Common myeloid progenitor, CD34-positive (primary cell): ENCODE measurements around the gene GDF7.

ENCODE experiments used
- CTCF ChIA-PET: fragments of 350-600 bp; sonication (Branson Sonifier 250); formaldehyde crosslinking; loops from one replicate; lab custom pipeline; 2021; ENCODE audit warnings: antibody characterized with exemption; lab: Charles Lee
- POLR2A ChIA-PET: fragments of 350-600 bp; sonication (Branson Sonifier 250); formaldehyde crosslinking; loops from one replicate; lab custom pipeline; 2021; ENCODE audit warnings: antibody characterized with exemption; lab: Charles Lee
- DNase-seq, 3 donors: peaks; one replicate each; pipeline versions ENCODE4 v3.0.0 to v3.0.0-alpha.2; 2013
- H3K27ac ChIP-seq, 2 experiments: 1 replicate in 1 of 2; 2 replicates in 1 of 2; pipeline ENCODE4 v1.7.0; 2013; ENCODE audit warnings: inconsistent platforms in 2 of 2, low read length in 2 of 2, mild to moderate bottlenecking in 2 of 2, low read depth in 1 of 2, moderate library complexity in 1 of 2; ENCODE audit not compliant: severe bottlenecking in 2 of 2, insufficient read depth in 1 of 2, poor library complexity in 1 of 2
- H3K27me3 ChIP-seq, 5 experiments: replicated peaks in 2 of 5; 1 replicate in 3 of 5; 2 replicates in 2 of 5; pipeline versions ENCODE4 v1.6.1 to v1.7.0; 2013; ENCODE audit warnings: low read length in 4 of 5, mild to moderate bottlenecking in 2 of 5, moderate library complexity in 2 of 5, inconsistent platforms in 1 of 5; ENCODE audit not compliant: insufficient read depth in 5 of 5, control insufficient read depth in 4 of 5
- H3K36me3 ChIP-seq, 4 experiments: 1 replicate in 2 of 4; 2 replicates in 2 of 4; pipeline versions ENCODE4 v1.6.1 to v1.7.0; 2013; ENCODE audit warnings: low read length in 3 of 4, control low read depth in 1 of 4, mild to moderate bottlenecking in 1 of 4; ENCODE audit not compliant: control insufficient read depth in 4 of 4, insufficient read depth in 4 of 4
- H3K4me1 ChIP-seq, 4 experiments: 1 replicate in 3 of 4; 2 replicates in 1 of 4; pipeline versions ENCODE4 v1.6.1 to v1.7.1; 2013; ENCODE audit warnings: low read length in 3 of 4, mild to moderate bottlenecking in 3 of 4, control low read depth in 1 of 4, inconsistent platforms in 1 of 4, moderate library complexity in 1 of 4; ENCODE audit not compliant: control insufficient read depth in 4 of 4, insufficient read depth in 4 of 4; ENCODE audit errors: control extremely low read depth in 1 of 4
- H3K4me3 ChIP-seq, 7 experiments: 1 replicate in 4 of 7; 2 replicates in 3 of 7; pipeline versions ENCODE4 v1.5.1 to v1.7.0; 2013; ENCODE audit warnings: mild to moderate bottlenecking in 7 of 7, low read length in 6 of 7, moderate library complexity in 6 of 7, inconsistent platforms in 2 of 7, low read depth in 2 of 7, control low read depth in 1 of 7; ENCODE audit not compliant: insufficient read depth in 4 of 7, control insufficient read depth in 1 of 7; ENCODE audit errors: extremely low read depth in 1 of 7
- H3K9me3 ChIP-seq, 5 experiments: 1 replicate in 4 of 5; 2 replicates in 1 of 5; pipeline versions ENCODE4 v1.6.1 to v1.7.1; 2013; ENCODE audit warnings: low read length in 4 of 5, mild to moderate bottlenecking in 2 of 5, inconsistent platforms in 1 of 5, low read depth in 1 of 5, moderate library complexity in 1 of 5; ENCODE audit not compliant: control insufficient read depth in 4 of 5, insufficient read depth in 2 of 5; ENCODE audit errors: control extremely low read depth in 1 of 5
- WGBS: methylation state at CpG from one replicate; pipeline ENCODE4 v1.1.5; 2013; ENCODE audit not compliant: insufficient coverage; 5-methylcytosine and 5-hydroxymethylcytosine counted together

Gene GDF7

GRCh38 chr2:20687260-20687832 is 20.4 kb downstream of the GDF7 start:
- no peaks in the 10 kb centered on the region for H3K9me3 ChIP-seq

GRCh38 chr2:20689428-20690264 is 22.7 kb downstream of the GDF7 start:
- Histone ChIP-seq H3K4me1 (peaks cover 0 to 31% (median 2%) of the 10 kb centered on the region in 4 experiments), H3K36me3 (peaks cover 3 to 55% (median 12%) of the 10 kb centered on the region in 4 experiments), H3K27me3 (no peaks in the 10 kb centered on the region), H3K4me3 (no peak overlapping the region), H3K9me3 (no peaks in the 10 kb centered on the region), H3K27ac (no peak overlapping the region)
- ChIA-PET POLR2A (no interaction called here), CTCF (interaction anchor here (0.9 to 1.2 kb wide), 2 partner anchors 9 to 92 kb away, joined by 3 read pairs; no protein-coding TSS in a partner anchor)
- 97% methylated on average over 11 of the region's 11 CpGs for WGBS
- no peak for DNase-seq

More at GRCh38 chr2:20687260-20687832, 20.4 kb downstream of the GDF7 start:
- Histone ChIP-seq H3K4me3 (no peak overlapping the region), H3K36me3 (peaks cover 7 to 55% (median 18%) of the 10 kb centered on the region in 4 experiments), H3K27me3 (no peaks in the 10 kb centered on the region), H3K27ac (no peak overlapping the region), H3K4me1 (peaks cover 0 to 25% (median 4%) of the 10 kb centered on the region in 4 experiments)
- ChIA-PET CTCF (interaction anchor here (1.2 kb wide), 1 partner anchor 26 kb away, joined by 4 read pairs; no protein-coding TSS in a partner anchor), POLR2A (no interaction called here)
- 100% methylated on average over 4 of the region's 4 CpGs for WGBS
- DNase-seq = no peak

DNA sequence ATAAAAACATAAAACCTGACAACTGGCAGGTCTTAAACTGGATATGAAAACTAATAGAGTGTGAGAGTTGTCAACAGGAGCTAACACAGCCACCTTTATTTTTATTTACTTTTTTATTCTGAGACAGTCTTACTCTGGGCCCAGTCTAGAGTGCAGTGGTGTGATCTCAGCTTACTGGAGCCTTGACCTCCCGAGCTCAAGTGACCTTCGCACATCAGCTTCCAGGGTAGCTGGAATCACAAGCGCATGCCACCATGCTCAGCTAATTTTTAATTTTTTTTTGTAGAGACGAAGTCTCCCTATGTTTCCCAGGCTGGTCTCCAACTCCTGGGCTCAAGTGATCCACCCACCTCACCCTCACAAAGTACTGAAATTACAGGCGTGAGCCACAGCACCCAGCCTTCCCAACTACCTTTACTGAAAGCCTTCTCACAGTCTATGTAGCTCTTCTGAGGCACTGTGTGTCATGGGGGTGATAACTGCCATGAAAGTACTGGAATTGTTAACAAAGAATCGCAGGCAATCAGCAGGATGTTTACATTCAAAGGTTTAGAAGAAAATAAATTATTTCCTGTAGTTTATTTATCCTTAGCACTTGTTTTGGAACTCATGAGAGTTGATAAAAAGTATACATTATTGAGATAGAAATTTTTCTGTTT is 24.3 kb downstream of the GDF7 start:
- ChIA-PET CTCF (interaction anchor here (0.9 to 3.0 kb wide), 2 partner anchors 14 to 30 kb away, joined by 3 to 14 read pairs; no protein-coding TSS in a partner anchor), POLR2A (interaction anchor here (0.7 kb wide), 1 partner anchor 45 kb away, joined by 4 read pairs; no protein-coding TSS in a partner anchor)
- Histone ChIP-seq H3K36me3 (peaks cover 4 to 52% (median 6%) of the 10 kb centered on the region in 4 experiments), H3K27ac (no peak overlapping the region), H3K27me3 (no peaks in the 10 kb centered on the region), H3K9me3 (no peaks in the 10 kb centered on the region), H3K4me3 (no peak overlapping the region), H3K4me1 (peaks cover 0 to 31% (median 2%) of the 10 kb centered on the region in 4 experiments)
- 96% methylated on average over 4 of the region's 6 CpGs for WGBS
- no peak for DNase-seq

DNA sequence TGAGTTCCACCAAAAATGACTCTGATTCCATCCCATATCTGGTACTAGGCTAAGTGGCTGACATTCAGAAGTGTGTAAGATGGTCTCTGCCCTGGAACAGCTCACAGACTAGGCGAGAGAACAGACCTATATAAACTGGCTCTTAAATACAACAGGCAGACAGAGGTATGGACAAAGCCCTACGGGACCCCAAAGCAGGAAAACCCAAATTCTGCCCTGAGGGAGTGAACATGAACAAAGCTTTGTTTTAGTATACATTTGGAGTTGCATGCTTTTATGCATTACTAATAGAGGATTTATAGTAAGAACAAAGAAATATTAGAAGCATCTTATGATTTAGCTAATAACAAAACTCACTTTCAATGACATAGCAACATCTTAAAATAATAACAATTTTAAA is 25.1 kb downstream of the GDF7 start:
- no peak overlapping the region for H3K4me3 ChIP-seq
- H3K9me3 ChIP-seq = no peaks in the 10 kb centered on the region
- ChIA-PET POLR2A (no interaction called here), CTCF (interaction anchor here (0.9 to 3.0 kb wide), 5 partner anchors 15 to 270 kb away, joined by 3 to 14 read pairs (median 4); no protein-coding TSS in a partner anchor)
- no peak for DNase-seq
- peaks cover 0 to 48% (median 5%) of the 10 kb centered on the region in 4 experiments for H3K36me3 ChIP-seq
- H3K27ac ChIP-seq = no peak overlapping the region
- H3K27me3 ChIP-seq = no peaks in the 10 kb centered on the region
- peaks cover 0 to 31% (median 2%) of the 10 kb centered on the region in 4 experiments for H3K4me1 ChIP-seq
- 80% methylated on average over 1 of the region's 2 CpGs for WGBS

GRCh38 chr2:20693317-20693716 is 26.4 kb downstream of the GDF7 start:
- CTCF ChIA-PET = interaction anchor here (1.5 to 3.0 kb wide), 5 partner anchors 9 to 269 kb away, joined by 4 to 14 read pairs (median 4); no protein-coding TSS in a partner anchor
- POLR2A ChIA-PET = no interaction called here

DNA sequence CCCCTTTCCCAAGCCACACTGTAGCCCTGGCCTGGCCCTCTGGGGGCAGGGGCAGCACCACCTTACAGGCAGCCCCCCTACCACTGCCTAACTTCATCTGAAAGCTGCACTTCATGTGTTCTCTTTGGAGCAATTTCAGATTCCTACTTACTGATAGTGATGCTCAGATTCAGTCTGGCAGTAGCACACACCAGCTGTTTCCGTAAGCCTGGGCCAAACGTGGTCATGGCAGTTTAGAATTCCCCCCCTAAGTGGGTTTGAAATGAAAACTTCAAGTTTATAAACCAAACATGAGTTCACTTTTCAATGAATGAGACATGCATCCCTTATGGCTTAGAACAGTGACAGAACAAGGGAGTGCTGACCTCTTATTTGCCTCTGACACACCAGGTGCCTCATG is 29.4 kb downstream of the GDF7 start:
- no peak for DNase-seq
- ChIA-PET CTCF (interaction anchor here (1.2 to 4.0 kb wide), 2 partner anchors 15 to 19 kb away, joined by 4 to 21 read pairs; no protein-coding TSS in a partner anchor), POLR2A (no interaction called here)
- H3K4me3 ChIP-seq = no peak overlapping the region
- WGBS = 88% methylated on average over 2 of the region's 2 CpGs
- no peaks in the 10 kb centered on the region for H3K9me3 ChIP-seq
- H3K36me3 ChIP-seq = peaks cover 0 to 32% (median 5%) of the 10 kb centered on the region in 4 experiments
- H3K27me3 ChIP-seq = no peaks in the 10 kb centered on the region
- H3K4me1 ChIP-seq = peaks cover 13 to 35% (median 14%) of the 10 kb centered on the region in 4 experiments
- no peak overlapping the region for H3K27ac ChIP-seq

More at GRCh38 chr2:20693317-20693716, 26.4 kb downstream of the GDF7 start:
- Histone ChIP-seq H3K27ac (peak overlapping the region in 1 of 2 experiments; percentile 4), H3K36me3 (peaks cover 0 to 44% (median 5%) of the 10 kb centered on the region in 4 experiments), H3K4me3 (peak overlapping the region in 1 of 7 experiments; percentile 8), H3K27me3 (no peaks in the 10 kb centered on the region), H3K4me1 (peaks cover 0 to 28% (median 2%) of the 10 kb centered on the region in 4 experiments), H3K9me3 (no peaks in the 10 kb centered on the region)
- DNase-seq = peak in 1 of 3 donors; percentile 46
- WGBS = 71% methylated on average over 1 of the region's 3 CpGs
